ENCODE data around the gene TAF4B. TPM values are rescaled to one million over a fixed set of nuclear protein-coding genes. Genes with fewer than 3 reads are reported as not detected.

TAF4B gene
- polyA plus RNA-seq, 1 donor from 2014 or later = 0.38 TPM

GRCh38 chr18:26356045-26356785 is 130.0 kb downstream of the TAF4B start:
- no peak overlapping the region for H3K4me2 ChIP-seq (ENCODE audit: low read length)

GRCh38 chr18:26357960-26358359 is 131.7 kb downstream of the TAF4B start:
- Histone ChIP-seq H2AFZ (ENCODE audit: low read depth, low read length) (no peak overlapping the region), H3K4me2 (ENCODE audit: low read length) (no peak overlapping the region), H3K9ac (ENCODE audit: low read length) (no peak overlapping the region), H3F3A (ENCODE audit: insufficient read depth, low read length, poor library complexity, severe bottlenecking) (no peaks in the 10 kb centered on the region), H4K20me1 (ENCODE audit: insufficient read depth) (no peaks in the 10 kb centered on the region), H3K36me3 (ENCODE audit: insufficient read depth, low read length) (no peaks in the 10 kb centered on the region), H3K79me2 (replicated peaks; ENCODE audit: insufficient read depth, low read length) (no peaks in the 10 kb centered on the region), H3K27me3 (ENCODE audit: insufficient read depth, low read depth, low read length) (no peaks in the 10 kb centered on the region), H3K9me3 (ENCODE audit: low read length) (no peaks in the 10 kb centered on the region), H3K9me2 (ENCODE audit: insufficient read depth, low read length) (no peaks in the 10 kb centered on the region), H3K27ac (ENCODE audit: low read length) (no peak overlapping the region), H3K4me3 (ENCODE audit: low read length) (no peak overlapping the region)
- TF ChIP-seq CTCF (IDR thresholded peaks at IDR 0.05; ENCODE audit: poor library complexity, severe bottlenecking) (no peak), POLR2AphosphoS5 (IDR thresholded peaks at IDR 0.05) (no peak), MXI1 (conservative IDR thresholded peaks at IDR 0.05; ENCODE audit: poor library complexity, severe bottlenecking) (no peak), RAD21 (conservative IDR thresholded peaks at IDR 0.05) (no peak), EP300 (conservative IDR thresholded peaks at IDR 0.05; ENCODE audit: poor library complexity, severe bottlenecking) (no peak), TAF1 (IDR thresholded peaks at IDR 0.05; ENCODE audit: low read depth) (no peak), EZH2 (IDR thresholded peaks at IDR 0.05; ENCODE audit: borderline replicate concordance, insufficient read depth, low read length, poor library complexity, severe bottlenecking) (no peak)
- TF ChIP-seq, protein P1, sequence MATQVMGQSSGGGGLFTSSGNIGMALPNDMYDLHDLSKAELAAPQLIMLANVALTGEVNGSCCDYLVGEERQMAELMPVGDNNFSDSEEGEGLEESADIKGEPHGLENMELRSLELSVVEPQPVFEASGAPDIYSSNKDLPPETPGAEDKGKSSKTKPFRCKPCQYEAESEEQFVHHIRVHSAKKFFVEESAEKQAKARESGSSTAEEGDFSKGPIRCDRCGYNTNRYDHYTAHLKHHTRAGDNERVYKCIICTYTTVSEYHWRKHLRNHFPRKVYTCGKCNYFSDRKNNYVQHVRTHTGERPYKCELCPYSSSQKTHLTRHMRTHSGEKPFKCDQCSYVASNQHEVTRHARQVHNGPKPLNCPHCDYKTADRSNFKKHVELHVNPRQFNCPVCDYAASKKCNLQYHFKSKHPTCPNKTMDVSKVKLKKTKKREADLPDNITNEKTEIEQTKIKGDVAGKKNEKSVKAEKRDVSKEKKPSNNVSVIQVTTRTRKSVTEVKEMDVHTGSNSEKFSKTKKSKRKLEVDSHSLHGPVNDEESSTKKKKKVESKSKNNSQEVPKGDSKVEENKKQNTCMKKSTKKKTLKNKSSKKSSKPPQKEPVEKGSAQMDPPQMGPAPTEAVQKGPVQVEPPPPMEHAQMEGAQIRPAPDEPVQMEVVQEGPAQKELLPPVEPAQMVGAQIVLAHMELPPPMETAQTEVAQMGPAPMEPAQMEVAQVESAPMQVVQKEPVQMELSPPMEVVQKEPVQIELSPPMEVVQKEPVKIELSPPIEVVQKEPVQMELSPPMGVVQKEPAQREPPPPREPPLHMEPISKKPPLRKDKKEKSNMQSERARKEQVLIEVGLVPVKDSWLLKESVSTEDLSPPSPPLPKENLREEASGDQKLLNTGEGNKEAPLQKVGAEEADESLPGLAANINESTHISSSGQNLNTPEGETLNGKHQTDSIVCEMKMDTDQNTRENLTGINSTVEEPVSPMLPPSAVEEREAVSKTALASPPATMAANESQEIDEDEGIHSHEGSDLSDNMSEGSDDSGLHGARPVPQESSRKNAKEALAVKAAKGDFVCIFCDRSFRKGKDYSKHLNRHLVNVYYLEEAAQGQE (IDR thresholded peaks at IDR 0.05; ENCODE audit: borderline replicate concordance) = no peak

More at GRCh38 chr18:26356045-26356785, 130.0 kb downstream of the TAF4B start:
- Histone ChIP-seq H3K9me2 (ENCODE audit: insufficient read depth, low read length) (no peaks in the 10 kb centered on the region), H3K9me3 (ENCODE audit: low read length) (no peaks in the 10 kb centered on the region), H4K20me1 (ENCODE audit: insufficient read depth) (no peaks in the 10 kb centered on the region), H3K4me3 (ENCODE audit: low read length) (no peak overlapping the region), H3K9ac (ENCODE audit: low read length) (no peak overlapping the region), H3F3A (ENCODE audit: insufficient read depth, low read length, poor library complexity, severe bottlenecking) (no peaks in the 10 kb centered on the region), H3K36me3 (ENCODE audit: insufficient read depth, low read length) (no peaks in the 10 kb centered on the region), H2AFZ (ENCODE audit: low read depth, low read length) (no peak overlapping the region), H3K27me3 (ENCODE audit: insufficient read depth, low read depth, low read length) (no peaks in the 10 kb centered on the region), H3K27ac (ENCODE audit: low read length) (no peak overlapping the region), H3K79me2 (replicated peaks; ENCODE audit: insufficient read depth, low read length) (no peaks in the 10 kb centered on the region)
- TF ChIP-seq POLR2AphosphoS5 (IDR thresholded peaks at IDR 0.05) = no peak
- no peak for TF ChIP-seq EP300 (conservative IDR thresholded peaks at IDR 0.05; ENCODE audit: poor library complexity, severe bottlenecking)
- no peak for TF ChIP-seq CTCF (IDR thresholded peaks at IDR 0.05; ENCODE audit: poor library complexity, severe bottlenecking)
- TF ChIP-seq, protein P1 (IDR thresholded peaks at IDR 0.05; ENCODE audit: borderline replicate concordance) = no peak
- no peak for TF ChIP-seq RAD21 (conservative IDR thresholded peaks at IDR 0.05)
- TF ChIP-seq SMC3 (conservative IDR thresholded peaks at IDR 0.05; ENCODE audit: poor library complexity) = no peak
- TF ChIP-seq EZH2 (IDR thresholded peaks at IDR 0.05; ENCODE audit: borderline replicate concordance, insufficient read depth, low read length, poor library complexity, severe bottlenecking) = no peak
- no peak for TF ChIP-seq MXI1 (conservative IDR thresholded peaks at IDR 0.05; ENCODE audit: poor library complexity, severe bottlenecking)
- TF ChIP-seq TAF1 (IDR thresholded peaks at IDR 0.05; ENCODE audit: low read depth) = no peak
